ENCODE results near the gene LPGAT1.
A peak's percentile ranks its signal among the peaks of the same experiment; 100 is the strongest.
"Not testable (repeated sequence)": the region's sequence is repeated elsewhere in the genome, so short reads cannot be mapped to it uniquely, and the experiment has no call there.

LPGAT1 gene, protein sequence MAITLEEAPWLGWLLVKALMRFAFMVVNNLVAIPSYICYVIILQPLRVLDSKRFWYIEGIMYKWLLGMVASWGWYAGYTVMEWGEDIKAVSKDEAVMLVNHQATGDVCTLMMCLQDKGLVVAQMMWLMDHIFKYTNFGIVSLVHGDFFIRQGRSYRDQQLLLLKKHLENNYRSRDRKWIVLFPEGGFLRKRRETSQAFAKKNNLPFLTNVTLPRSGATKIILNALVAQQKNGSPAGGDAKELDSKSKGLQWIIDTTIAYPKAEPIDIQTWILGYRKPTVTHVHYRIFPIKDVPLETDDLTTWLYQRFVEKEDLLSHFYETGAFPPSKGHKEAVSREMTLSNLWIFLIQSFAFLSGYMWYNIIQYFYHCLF

DNA sequence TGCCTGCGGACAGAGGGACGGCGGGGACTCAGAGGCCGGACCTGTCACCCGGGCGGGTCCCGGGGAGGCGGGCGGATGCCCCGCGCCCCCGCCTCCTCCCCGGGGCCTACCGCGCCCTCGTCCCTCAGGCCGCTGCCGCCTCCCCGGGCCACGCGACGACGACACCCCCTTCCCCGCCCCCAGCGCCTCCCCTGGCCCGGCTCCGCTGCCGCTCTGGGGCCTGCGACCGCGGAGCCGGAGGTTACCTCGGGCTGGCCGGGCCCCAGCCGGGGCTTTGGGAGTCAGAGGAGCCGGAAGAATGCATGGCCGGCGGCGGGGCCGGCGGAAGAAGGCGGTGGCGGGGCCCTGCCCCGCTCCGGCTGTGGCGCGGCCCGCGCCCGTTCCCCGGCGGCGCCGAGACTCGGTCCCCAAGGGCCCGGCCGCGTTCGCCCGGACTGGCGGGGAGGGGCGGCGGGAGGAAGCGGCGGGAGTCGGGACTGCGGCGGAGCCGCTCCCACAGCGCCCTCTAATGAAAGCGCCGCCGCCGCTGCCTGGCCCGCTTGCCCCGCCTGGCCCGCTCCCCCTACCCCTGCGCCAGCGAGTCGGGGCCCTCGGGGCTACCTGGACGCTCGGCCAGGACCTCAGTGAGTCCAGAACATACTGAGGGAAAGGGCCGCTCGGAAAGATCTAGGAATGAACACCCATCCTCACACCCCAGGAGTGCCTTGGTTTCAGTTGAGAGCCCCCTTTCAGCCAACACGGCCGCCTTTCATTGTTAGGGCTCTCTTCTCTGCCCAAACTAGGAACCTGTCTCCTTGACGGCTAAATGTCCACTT lies at the start of gene LPGAT1:
Gene LPGAT1, minus strand, starts transcription at position 436 of the 815 bp plus-strand sequence. CDS start 1,467 bp downstream, outside the sequence.
- DNase-seq: peak; percentile 70

DNA sequence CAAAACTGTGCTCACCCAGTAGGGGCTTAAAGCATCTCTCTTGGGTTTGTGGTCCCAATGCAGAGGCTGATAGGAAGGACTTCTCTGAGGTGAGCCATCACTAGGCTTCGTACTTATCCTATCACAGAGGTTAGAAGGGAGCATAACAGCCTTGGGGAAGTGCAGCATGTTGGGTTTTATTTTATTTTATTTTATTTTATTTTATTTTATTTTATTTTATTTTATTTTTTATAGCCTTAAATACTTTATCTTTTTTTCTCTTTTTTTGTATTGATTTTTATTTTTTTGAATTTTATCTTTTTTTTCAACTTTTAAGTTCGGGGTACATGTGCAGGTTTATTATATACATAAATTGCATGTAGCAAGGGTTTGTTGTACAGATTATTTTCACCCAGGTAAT lies 48.9 kb upstream of the LPGAT1 start:
- DNase-seq: no peak

DNA sequence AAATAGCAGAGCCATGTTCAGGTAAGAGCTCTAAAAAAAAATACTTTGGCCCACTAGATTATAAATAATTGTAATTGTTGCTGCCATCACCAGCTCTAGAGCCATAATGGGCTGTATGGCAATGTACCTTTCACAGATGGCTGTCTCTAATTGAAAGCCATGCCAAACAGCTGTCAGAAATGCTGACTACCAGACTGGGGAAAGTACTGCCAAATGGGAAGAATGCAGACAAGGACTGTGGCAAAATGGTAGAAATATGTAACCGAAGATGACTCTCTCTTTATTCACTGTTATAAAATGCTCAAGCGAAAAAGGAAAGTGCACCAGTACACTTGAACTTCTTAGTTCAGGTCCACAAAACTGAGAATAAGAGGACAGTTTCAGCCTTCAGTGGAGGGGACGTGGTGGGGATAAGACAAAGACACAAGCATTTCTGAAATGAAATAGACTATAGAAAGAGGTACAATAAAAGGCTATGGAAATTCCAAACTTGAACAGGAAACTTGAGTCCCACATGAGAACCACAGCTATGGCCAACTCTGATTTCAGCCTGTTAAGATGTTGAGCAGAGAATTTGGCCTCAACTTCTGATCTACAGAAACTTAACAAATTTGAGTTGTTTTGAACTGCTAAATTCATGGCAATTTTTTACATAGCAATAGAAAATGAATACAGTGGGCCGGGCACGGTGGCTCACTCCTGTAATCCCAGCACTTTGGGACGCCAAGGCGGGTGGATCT lies 46.5 kb upstream of the LPGAT1 start:
- DNase-seq: no peak

DNA sequence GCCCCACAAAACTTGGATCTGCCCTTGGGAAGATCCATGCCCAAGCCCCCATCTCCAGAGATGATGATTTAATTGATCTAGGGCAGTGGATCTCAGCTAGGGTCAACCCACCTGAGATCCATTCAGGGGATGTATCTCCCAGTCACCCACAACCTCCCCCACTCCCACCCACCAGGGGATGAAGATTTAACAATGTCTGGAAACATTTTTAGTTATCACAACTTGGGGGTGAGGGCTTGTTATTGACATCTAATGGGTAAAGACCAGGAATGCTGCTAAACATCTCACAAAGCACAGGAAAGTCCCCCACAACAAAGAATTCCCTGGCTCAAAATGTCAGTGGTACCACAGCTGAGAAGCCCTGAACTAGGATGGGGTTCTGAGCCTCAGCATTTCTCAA lies 45.0 kb upstream of the LPGAT1 start:
- DNase-seq: no peak

DNA sequence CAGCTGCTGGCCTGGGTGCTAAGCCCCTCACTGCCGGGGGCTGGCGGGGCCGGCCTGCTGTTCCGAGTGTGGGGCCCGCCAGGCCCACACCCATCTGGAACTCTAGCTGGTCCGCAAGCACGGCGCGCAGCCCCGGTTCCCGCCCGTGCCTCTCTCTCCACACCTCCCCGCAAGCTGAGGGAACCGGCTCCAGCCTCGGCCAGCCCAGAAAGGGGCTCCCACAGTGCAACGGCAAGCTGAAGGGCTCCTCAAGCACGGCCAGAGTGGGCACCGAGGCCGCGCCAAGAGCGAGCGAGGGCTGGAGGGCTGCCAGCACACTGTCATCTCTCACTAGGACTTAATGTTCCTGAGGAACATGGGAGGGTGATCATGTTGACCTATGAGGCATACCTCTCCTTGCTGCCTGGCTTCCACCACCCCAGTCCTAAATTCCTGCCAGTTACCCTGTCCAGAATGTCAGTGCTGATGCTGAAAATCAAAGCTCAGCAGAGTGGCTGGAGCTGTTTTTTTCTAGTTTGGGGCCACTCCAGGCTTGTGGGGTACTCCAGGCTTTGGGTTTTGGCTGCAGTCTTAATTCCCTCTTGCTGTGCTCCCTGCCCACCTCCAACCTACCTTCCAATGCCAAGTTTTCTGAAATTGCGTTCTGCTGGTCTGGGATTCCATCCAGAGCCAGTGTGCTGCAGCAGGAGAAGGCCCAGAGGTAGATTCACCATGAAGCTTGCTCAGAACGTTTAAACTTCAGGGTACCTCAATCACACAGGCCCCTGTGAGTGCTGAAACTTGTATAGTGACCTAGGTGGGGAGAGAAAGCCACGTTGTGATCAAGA lies 44.2 kb upstream of the LPGAT1 start:
- DNase-seq: no peak

DNA sequence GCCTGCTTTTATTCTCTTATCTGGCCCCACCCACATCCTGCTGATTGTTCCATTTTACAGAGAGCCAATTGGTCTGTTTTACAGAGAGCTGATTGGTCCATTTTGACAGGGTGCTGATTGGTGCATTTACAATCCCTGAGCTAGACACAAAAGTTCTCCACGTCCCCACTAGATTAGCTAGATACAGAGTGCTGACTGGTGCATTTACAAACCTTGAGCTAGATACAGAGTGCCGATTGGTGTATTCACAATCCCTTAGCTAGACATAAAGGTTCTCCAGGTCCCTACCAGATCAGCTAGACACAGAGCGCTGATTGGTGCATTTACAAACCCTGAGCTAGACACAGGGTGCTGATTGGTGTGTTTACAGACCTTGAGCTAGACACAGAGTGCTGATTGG lies 43.2 kb upstream of the LPGAT1 start:
- DNase-seq: not testable (repeated sequence)

DNA sequence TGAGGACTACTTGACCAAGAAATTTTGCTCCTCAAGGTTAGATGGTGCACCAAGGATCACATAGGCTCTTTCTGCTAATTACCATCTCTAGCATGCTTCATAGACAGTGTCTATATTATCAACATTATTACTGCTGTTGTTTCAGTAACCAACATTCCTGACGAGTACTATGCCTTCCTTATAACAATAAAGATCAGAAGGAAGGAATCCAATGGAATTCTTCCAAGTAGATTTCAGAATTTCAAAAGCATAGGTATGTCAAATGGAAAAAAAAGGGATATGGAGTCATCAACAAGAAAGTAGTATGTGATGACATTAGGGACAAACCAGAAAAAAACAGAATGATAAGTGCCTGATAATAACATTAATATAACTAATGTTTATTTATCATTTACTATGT lies 39.6 kb upstream of the LPGAT1 start:
- no peak for DNase-seq

DNA sequence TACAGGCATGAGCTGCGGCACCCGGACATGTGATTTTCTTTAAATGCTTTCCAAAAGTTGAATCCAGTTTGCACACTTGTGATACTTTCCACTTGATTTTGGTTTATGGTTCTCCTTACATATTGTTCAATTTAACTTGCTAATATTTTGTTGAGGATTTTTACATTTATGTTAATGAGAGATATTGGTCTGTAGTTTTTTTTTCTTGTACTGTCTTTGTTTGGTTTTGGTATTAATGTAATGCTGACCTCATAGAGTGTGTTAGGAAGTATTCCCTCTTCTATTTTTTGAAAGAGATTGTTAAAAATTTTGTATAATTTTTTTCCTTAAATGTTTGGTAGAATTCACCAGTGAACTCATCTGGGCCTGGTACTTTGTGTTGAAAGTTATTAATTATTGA lies 34.6 kb upstream of the LPGAT1 start:
- DNase-seq: no peak

DNA sequence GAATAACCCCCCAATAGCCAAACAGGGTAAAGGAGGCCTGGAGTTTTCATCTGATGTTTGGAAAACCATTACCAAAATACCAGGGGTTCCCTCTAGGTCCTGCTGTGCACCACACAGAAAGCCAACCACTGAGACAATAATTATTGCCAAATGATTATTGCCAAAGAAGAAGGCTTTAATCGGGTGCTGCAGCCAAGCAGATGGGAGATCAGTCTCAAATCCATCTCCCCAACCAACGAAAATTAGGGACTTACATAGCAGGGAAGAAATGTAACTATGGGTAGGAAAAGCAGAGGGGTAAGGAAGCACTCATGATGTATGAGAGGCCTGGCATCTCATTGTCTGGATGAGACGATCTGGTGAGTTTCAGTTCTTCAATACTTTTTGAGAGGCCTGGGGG lies 28.8 kb upstream of the LPGAT1 start:
- DNase-seq: no peak

DNA sequence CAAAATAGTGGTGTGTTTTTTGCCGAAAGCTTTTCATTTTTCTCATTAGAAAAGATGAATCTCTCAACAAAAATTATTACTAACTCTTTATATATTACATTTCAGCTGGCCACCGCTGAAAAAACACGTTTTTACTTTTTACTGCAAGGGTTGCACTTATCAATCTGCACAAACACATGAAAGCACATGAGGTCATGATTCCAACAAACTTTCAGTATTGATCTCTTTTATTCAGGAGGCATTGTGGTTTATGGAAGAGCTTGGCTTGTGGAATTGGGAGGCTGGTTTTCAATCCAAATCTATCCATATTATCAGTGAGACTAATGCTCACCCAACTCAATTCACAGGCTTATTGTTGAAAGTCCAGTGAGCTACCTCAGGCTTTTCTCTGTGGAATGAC lies 20.6 kb upstream of the LPGAT1 start:
- DNase-seq: no peak

DNA sequence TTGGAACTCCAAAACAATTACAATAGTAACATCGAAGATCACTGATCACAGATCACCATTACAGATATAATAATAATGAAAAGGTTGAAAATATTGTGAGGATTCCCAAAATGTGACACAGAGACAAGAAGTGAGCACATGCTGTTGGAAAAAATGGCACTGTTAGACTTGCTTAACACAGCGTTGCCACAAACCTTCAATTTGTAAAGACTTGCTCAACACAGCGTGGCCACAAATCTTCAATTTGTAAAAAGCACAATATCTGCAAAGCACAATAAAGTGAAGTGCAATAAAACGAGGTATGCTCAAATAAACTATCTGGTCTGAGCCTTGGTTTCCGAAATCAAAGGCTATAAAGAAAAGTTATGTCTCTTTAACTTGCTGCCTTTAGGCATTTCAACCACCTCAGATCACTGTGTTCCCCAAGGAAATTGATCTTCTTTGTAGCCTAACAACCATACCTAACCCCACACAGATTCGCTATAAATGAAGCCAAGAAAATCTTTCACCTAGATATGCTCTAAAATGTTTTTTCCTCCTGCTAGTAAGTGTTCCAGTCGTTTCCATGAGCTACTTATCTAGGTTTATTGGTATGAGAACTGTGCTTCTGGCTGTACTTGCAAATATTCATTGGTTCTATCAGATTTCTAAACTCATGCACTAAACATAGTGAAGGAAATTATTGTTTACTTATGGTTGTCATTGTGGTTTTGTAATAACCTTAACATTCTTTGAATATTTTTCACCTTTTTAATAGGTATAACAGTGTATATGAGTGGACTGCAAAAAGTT lies 13.1 kb upstream of the LPGAT1 start:
- DNase-seq: no peak

DNA sequence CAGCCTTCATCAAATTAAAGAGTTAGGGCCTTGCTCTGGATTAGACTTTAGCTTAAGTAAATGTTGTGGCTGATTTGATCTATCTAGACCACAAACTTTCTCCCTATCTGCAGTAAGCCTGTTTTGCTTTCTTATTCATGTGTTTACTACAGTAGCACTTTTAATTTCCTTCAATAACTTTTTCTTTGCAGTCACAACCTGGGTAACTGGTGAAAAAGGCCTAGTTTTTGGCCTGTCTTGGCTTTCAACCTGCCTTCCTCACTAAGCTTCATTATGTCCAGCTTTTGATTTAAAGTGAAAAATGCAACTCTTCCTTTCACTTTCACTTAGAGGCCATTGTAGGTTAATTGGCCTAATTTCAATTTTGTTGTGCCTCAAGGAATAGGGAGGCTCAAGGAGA lies 12.5 kb upstream of the LPGAT1 start:
- no peak for DNase-seq

DNA sequence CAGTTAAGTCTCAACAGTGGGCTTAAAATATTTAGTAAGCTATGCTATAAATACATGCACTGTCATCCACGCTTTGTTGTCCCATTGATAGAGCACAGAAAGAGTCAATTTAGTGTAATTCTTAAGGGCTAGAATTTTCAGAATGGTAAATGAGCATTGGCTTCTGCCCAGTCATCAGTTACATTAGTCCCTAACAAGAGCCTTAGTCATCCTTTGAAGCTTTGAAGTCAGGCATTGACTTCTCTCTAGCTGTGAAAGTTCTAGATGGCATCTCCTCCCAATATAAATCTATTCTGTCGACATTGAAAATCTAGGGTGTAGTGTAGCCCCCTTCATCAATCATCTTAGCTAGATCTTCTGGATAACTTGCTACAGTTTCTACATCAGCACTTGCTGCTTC lies 12.0 kb upstream of the LPGAT1 start:
- no peak for DNase-seq

DNA sequence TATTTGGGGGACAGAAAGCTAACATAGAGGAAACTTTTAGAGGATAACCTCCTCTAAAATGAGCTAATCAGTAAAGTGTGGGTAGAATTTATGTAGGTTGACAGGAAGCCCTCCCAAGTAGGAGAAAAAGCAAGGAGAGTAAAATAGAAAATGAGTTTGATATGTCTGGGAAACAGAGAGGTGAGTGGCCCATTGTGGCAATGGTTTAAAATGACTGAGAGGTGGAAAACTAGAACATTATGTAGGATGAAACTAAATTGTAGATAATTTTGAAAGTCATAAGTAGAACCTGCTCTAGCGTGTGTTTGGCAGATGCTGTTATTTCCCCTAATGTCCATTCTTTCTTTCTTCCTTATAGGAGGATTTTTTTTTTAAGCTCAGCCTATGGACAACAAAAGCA lies 8.5 kb upstream of the LPGAT1 start:
- DNase-seq: no peak

DNA sequence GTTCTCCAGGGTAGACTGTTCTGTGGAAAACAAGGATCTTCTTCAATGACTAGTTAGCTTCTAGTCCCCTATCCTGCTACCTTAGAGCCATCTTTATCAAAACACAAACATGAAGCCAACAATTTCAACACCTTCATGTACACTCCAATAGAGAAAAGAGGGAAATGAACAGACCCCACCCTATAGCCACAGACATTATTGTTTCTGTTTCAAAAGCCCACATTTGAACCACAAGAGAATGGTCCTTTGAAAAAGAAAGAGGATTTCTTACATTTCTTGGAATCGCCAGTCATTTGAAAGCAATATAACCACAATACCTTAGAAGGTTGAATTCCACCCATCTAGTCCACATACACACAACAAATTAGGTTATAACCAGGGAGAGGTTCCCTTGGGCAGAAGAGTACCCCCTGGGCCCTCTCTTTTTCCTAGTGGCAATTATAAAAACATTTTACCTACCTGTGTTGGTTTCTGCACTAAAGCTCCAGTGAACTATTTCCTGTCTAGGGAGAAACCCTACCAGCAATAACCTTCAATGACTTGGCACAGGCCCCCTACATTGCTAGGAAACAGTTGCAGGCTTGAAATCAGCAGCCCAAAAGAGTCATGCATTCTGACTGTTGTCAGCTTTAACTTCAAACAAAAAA lies 2.7 kb upstream of the LPGAT1 start:
- DNase-seq: no peak

DNA sequence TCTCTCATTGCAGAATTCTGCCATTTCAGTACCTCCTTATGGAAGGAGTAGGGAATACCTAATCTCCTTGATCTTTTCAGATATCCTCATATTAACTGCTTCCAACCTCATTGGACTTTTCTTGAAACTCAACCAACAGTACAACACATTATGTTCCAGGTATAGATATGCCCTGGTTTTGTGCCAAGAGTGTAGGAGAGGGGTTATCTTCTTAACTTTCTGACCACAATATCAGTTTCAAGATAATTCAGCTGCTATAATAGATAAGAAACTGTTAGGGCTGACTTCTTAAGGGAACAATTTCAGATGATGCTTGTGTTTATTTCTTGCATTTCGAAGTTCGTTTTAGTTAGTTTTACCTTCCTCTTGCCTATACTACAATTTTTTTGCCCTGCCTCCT lies 2.1 kb upstream of the LPGAT1 start:
- no peak for DNase-seq

DNA sequence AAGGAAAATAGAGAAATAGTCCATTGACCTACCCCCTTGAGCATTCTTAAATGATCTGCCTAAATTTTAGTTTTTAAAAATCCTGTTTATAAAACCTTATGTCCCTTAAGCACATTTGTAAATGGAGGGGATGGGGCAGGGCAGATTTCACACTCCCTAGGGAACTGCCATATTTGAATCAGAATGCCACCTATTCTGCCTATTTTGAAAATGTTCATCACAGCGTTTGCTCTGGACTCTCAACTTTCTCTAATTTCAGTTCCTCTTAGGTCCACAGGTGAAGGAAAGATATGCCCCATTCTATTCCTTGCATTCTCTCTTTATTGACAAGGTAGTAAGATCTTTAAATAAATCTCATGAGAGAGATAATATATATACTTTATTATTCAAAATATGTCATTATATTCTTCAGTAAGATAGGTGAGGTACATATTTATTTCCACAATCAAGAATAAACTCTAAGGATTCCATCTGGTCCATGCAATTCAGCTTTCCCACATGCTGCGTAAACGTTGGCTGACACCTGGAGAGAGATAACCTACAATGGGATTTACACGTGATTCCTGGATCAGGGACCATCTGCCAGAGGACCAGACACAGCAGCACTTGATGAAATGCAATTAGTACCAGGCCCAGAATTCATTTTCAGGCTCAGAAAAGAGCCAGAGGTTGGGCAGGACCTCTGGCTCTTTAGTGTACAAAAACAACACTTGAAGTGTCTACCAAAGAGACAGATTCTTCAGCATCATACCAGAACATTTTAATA lies 1.2 kb upstream of the LPGAT1 start:
- DNase-seq: no peak

DNA sequence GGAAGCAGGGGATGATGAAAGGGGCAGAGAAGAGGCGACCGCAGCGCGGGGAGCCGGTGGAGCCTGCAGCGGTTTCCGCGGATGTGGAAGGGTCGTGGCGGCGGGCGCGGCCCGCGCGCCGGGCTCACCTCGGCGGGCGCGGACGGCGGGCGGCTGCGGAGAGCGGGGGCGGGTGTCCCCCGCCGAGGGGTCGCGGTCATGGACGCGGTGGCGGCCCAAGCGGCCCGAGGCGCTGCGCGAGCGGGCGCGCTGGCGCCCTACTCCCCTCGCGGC lies 572 bp downstream of the LPGAT1 start:
- DNase-seq: no peak

DNA sequence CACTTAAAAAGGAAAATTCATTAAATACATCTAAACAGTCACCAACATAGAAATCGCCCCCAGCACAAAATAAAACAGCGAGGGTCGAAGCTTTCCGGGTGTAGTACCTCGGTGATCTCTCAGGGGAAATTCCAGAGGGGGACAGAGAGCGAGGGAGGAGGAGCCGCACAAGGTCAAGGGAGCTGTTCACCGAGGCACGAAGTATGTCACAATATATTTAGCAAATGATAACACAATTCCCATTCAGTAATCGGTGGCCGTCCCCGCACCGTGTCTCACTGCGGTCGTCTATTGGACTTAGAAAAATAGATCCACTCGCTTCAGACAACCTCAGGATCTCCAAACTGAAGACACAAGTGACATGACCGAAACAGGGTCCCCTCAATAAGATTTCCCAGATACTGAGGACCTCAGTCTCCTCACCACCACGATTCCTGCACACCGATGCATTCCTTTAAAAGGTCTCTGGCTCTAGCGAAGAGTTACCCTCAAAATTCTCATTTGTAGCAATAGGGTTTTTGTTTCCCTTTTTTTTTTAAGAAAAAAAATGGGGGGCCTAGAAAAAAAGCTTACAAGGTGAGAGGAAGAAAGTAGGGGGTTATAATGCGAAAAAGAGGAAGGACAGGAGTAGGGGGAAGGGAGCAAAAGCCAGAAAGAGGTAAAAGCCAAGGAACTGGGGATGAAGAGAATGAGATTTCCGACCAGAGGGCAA lies 1.1 kb downstream of the LPGAT1 start:
- DNase-seq: no peak

Measured in CD4-positive, alpha-beta T cell treated with Interleukin-15 for 1 hour (primary cell).